Measurements from ENCODE around the gene YY1AP1.
"Not testable (repeated sequence)": the region's sequence is repeated elsewhere in the genome, so short reads cannot be mapped to it uniquely, and the experiment has no call there.

Gene YY1AP1

DNA sequence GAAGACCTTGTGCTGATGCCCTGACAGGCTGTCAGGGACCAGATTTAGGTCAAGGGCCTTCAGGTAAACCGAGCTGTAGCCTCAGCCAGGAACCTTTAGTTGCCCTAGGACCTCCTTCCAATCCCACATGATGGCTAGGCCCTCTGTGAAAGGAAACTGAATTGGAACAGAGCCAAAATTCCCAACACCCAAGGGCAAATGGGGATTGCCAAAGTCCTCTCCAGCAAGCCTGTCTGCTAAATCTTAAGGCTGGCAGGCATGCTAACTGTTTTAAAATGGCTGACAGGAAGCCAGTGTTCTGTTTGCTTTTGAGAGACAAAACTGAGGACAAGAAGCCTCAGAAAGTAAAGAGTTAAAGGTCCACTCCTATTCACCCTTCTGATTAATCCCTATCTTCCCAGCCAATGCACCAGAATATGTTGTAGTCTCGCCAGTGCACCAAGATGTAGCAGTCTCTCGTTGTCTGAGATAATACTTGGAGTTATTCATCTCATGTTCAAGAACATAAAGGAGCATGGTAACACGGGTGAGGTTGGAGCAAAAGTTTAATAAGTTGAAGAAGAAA is 43.5 kb downstream of the YY1AP1 start:
- H3K9me3 ChIP-seq (ENCODE audit: control insufficient read depth, low read depth, low read length): peaks cover 8% of the 10 kb centered on the region
- no peaks in the 10 kb centered on the region for H3K27me3 ChIP-seq (ENCODE audit: control insufficient read depth, insufficient read depth, low read length)
- H3K4me1 ChIP-seq (ENCODE audit: control insufficient read depth, low read depth, low read length): no peaks in the 10 kb centered on the region
- no peaks in the 10 kb centered on the region for H3K36me3 ChIP-seq (ENCODE audit: control insufficient read depth, low read depth, low read length)
- H3K9ac ChIP-seq (ENCODE audit: low read length): no peak overlapping the region
- no peak overlapping the region for H3K27ac ChIP-seq (ENCODE audit: low read length)
- no peak overlapping the region for H3K4me3 ChIP-seq (ENCODE audit: low read length)

DNA sequence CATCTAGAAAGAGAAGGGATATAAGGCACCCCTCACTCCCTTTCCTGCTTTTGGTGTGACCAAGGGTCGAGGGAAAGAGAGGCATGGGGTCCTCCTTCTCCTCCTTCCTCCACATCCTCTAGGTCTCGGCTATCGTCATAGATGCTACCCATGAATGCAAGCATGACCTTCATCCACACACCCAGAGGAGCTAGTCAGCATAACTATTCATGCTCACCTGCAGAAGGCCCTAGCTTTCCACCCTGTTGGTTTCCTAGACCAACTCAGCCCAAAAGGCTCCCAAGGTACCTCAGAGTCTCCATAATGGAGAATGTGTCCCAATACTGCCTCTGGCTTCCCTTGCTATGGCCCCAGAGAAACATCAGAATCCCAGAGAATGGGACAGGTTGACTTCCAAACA is 45.3 kb downstream of the YY1AP1 start:
- no peaks in the 10 kb centered on the region for H3K36me3 ChIP-seq (ENCODE audit: control insufficient read depth, low read depth, low read length)
- H3K27me3 ChIP-seq (ENCODE audit: control insufficient read depth, insufficient read depth, low read length): no peaks in the 10 kb centered on the region
- no peak overlapping the region for H3K27ac ChIP-seq (ENCODE audit: low read length)
- no peak overlapping the region for H3K4me3 ChIP-seq (ENCODE audit: low read length)
- no peak overlapping the region for H3K9ac ChIP-seq (ENCODE audit: low read length)
- H3K9me3 ChIP-seq (ENCODE audit: control insufficient read depth, low read depth, low read length): peaks cover 8% of the 10 kb centered on the region
- H3K4me1 ChIP-seq (ENCODE audit: control insufficient read depth, low read depth, low read length): no peaks in the 10 kb centered on the region

DNA sequence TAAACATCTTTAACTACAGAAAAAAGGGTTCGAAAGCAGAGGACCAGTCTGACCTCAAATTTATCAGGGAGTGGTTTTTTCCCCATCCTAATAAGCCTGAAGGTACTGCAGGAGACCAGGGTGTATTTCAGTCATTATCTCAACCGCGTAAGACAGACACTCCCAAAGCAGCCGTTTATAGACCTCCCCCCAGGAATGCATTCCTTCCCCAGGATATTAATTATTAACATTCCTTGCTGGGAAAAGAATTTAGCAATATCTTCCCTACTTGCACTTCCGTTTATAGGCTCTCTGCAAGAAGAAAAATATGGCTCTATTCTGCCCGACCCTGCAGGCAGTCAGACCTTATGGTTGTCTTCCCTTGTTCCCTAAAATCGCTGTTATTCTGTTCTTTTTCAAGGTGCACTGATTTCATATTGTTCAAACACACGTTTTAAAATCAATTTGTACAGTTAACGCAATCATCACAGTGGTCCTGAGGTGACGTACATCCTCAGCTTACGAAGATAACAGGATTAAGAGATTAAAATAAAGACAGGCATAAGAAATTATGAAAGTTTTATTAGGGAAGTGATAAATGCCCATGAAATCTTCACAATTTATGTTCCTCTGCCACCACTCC is 45.9 kb downstream of the YY1AP1 start:
- not testable (repeated sequence) for H3K9me3 ChIP-seq (ENCODE audit: control insufficient read depth, low read depth, low read length); H3K27ac ChIP-seq (ENCODE audit: low read length)

DNA sequence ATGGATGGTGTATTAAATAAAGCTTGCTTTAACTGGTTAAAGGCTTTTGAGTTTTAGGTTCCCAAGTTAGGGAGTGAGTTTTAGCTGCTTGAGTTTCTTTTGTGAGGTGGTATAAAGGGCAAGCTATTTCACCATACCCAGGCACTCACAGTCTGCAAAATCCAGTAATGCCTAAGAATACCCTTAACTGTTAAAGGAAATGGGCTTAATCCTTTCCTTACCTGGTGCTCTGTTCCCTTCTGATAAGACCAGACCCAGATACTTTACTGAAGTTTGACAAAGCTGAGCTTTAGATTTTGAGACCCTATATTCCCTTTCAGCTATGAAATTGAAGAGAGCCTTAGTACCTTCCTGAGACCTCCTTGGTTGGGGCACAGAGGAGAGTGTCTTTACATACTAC is 48.2 kb downstream of the YY1AP1 start:
- H3K36me3 ChIP-seq (ENCODE audit: control insufficient read depth, low read depth, low read length): no peaks in the 10 kb centered on the region
- H3K9me3 ChIP-seq (ENCODE audit: control insufficient read depth, low read depth, low read length): peaks cover 8% of the 10 kb centered on the region
- H3K9ac ChIP-seq (ENCODE audit: low read length): no peak overlapping the region
- no peak overlapping the region for H3K4me3 ChIP-seq (ENCODE audit: low read length)
- no peak overlapping the region for H3K27ac ChIP-seq (ENCODE audit: low read length)
- H3K27me3 ChIP-seq (ENCODE audit: control insufficient read depth, insufficient read depth, low read length): no peaks in the 10 kb centered on the region
- peaks cover 11% of the 10 kb centered on the region for H3K4me1 ChIP-seq (ENCODE audit: control insufficient read depth, low read depth, low read length)

More for the DNA sequence above, 45.9 kb downstream of the YY1AP1 start:
- H3K4me1 ChIP-seq (ENCODE audit: control insufficient read depth, low read depth, low read length); H3K27me3 ChIP-seq (ENCODE audit: control insufficient read depth, insufficient read depth, low read length); H3K9ac ChIP-seq (ENCODE audit: low read length); H3K36me3 ChIP-seq (ENCODE audit: control insufficient read depth, low read depth, low read length); H3K4me3 ChIP-seq (ENCODE audit: low read length): not testable (repeated sequence)

DNA sequence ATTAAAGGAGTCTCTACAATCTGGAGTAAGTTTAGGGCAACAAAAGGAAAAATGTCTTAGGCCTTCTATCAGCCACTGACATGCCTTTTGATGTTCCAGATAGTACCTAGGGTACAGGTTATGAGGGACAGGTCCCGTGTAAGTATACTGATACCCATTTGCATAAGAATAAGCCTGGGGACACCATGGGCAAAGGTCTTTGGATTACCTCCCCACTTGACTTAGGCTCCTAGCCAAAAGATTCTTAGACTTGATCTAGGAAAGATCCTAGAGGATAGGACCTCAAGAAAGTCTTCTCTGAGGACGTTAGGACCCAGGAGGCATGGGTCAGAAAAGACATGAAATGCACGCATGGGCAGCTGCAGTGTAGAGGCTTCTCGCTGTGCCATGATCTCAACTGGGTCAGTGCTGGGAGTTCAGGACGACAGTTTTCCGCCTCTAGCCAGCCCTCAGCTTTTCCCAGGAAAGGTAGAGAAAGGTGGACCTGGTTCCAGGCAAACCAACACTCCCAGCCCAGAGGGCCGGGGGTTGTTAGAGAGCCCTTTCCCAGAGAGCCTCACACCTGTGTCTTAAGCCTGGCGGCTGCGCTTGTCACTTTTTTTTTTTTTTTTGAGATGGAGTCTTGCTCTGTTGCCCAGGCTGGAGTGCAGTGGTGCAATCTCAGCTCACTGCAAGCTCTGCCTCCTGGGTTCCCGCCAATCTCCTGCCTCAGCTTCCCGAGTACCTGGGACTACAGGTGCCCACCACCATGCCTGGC is 52.0 kb downstream of the YY1AP1 start:
- no peaks in the 10 kb centered on the region for H3K27me3 ChIP-seq (ENCODE audit: control insufficient read depth, insufficient read depth, low read length)
- H3K4me3 ChIP-seq (ENCODE audit: low read length): no peak overlapping the region
- no peaks in the 10 kb centered on the region for H3K36me3 ChIP-seq (ENCODE audit: control insufficient read depth, low read depth, low read length)
- no peaks in the 10 kb centered on the region for H3K9me3 ChIP-seq (ENCODE audit: control insufficient read depth, low read depth, low read length)
- no peak overlapping the region for H3K9ac ChIP-seq (ENCODE audit: low read length)
- no peak overlapping the region for H3K27ac ChIP-seq (ENCODE audit: low read length)
- H3K4me1 ChIP-seq (ENCODE audit: control insufficient read depth, low read depth, low read length): peaks cover 11% of the 10 kb centered on the region

DNA sequence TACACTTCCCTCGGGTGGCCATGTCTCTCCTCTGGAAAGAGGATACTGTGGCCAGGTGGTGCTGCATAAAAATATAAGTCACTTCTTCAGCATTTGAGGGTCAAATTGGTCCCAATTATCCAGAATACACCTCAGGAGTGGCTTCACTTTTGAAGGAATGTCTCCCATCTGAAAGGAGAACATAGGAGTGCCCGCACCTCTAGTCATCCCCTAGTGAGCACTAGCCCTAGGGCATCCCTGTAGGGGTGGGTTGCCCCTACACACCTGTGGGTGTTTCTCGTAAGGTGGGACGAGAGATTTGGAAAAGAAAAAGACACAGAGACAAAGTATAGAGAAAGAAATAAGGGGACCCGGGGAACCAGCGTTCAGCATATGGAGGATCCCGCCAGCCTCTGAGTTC is 62.1 kb downstream of the YY1AP1 start:
- H3K4me1 ChIP-seq (ENCODE audit: control insufficient read depth, low read depth, low read length); H3K36me3 ChIP-seq (ENCODE audit: control insufficient read depth, low read depth, low read length); H3K9ac ChIP-seq (ENCODE audit: low read length); H3K27ac ChIP-seq (ENCODE audit: low read length); H3K4me3 ChIP-seq (ENCODE audit: low read length); H3K27me3 ChIP-seq (ENCODE audit: control insufficient read depth, insufficient read depth, low read length); H3K9me3 ChIP-seq (ENCODE audit: control insufficient read depth, low read depth, low read length): not testable (repeated sequence)

DNA sequence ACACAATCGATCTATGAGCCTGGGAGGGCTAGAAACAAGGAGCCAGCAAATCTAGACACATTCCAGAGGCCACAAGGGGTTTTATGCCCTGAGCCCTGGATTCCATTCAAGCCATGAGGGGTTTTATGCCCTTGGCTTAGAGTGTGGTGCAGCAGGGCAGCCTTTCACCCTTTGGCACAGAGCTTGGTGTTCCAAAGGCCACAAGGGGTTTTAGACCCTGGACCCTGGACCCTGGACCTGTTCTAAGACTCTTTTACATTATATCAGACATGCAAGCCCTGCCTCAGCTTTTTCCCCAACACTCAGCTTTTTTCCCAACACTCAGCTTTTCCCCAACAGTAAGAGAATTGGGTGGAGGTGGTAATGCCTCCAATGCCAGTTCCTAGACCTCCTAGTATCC is 65.2 kb downstream of the YY1AP1 start:
- H3K9ac ChIP-seq (ENCODE audit: low read length): no peak overlapping the region

DNA sequence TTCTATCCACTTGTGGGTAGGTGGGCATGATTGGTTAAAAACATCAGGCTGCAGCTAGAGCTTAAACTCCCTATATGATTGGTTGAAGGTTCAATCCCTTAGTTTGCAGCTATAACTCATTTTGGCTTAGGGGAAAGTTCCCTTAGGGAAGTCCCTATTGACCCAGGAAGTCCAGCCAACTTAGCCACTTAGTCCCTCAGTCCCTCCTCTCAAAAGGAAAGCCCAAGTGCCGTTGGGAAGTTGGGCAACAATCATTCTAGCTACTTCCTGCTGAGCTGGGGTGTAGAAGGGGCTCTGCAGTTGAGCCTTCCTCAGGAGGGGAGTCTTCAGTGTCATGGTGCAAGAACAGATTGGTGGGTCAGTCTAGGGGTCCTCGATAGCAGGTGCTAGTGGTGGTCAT is 66.4 kb downstream of the YY1AP1 start:
- Histone ChIP-seq H3K4me1 (ENCODE audit: control insufficient read depth, low read depth, low read length) (no peaks in the 10 kb centered on the region), H3K9ac (ENCODE audit: low read length) (no peak overlapping the region), H3K9me3 (ENCODE audit: control insufficient read depth, low read depth, low read length) (no peaks in the 10 kb centered on the region), H3K36me3 (ENCODE audit: control insufficient read depth, low read depth, low read length) (no peaks in the 10 kb centered on the region), H3K27ac (ENCODE audit: low read length) (no peak overlapping the region), H3K27me3 (ENCODE audit: control insufficient read depth, insufficient read depth, low read length) (no peaks in the 10 kb centered on the region), H3K4me3 (ENCODE audit: low read length) (no peak overlapping the region)

More for the DNA sequence above, 65.2 kb downstream of the YY1AP1 start:
- Histone ChIP-seq H3K27me3 (ENCODE audit: control insufficient read depth, insufficient read depth, low read length) (no peaks in the 10 kb centered on the region), H3K9me3 (ENCODE audit: control insufficient read depth, low read depth, low read length) (no peaks in the 10 kb centered on the region), H3K4me1 (ENCODE audit: control insufficient read depth, low read depth, low read length) (no peaks in the 10 kb centered on the region), H3K4me3 (ENCODE audit: low read length) (no peak overlapping the region), H3K27ac (ENCODE audit: low read length) (no peak overlapping the region), H3K36me3 (ENCODE audit: control insufficient read depth, low read depth, low read length) (no peaks in the 10 kb centered on the region)

DNA sequence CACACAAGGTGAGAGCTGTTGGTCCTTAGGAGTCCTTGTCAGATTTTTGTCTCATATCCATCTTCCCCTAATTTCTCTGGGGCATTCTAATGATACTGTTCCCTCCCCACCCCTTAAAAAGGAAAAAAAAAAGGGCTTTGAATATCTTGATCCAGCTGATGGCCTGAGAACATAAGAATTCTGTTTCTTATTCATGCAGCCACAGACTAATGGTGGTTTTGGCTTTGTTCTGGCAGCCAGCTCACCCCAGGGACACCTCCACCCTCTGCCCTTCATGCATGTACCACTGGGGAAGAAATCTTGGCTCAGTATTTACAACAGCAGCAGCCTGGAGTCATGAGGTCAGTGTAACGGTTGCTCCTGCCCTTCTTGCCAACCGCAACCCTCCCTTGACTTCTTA is 75.3 kb downstream of the YY1AP1 start:
- not testable (repeated sequence) for H3K4me1 ChIP-seq (ENCODE audit: control insufficient read depth, low read depth, low read length)

DNA sequence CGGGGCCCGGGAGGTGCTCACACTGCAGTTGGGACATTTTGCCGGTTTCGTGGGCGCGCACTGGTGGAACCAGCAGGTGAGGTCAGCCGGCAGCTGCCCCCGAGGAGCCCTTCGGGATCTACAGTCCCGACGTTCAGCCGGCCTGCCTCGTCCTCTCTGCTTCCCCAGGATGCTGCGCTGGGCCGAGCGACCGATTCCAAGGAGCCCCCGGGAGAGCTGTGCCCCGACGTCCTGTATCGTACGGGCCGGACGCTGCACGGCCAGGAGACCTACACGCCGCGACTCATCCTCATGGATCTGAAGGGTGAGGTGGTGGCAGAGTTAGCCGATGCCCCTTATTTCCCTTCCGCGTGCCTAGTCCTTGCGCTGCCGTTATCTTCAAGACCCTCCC is 78.3 kb downstream of the YY1AP1 start:
- H3K36me3 ChIP-seq (ENCODE audit: control insufficient read depth, low read depth, low read length): peaks cover 11% of the 10 kb centered on the region
- not testable (repeated sequence) for H3K27ac ChIP-seq (ENCODE audit: low read length); H3K9ac ChIP-seq (ENCODE audit: low read length); H3K27me3 ChIP-seq (ENCODE audit: control insufficient read depth, insufficient read depth, low read length); H3K9me3 ChIP-seq (ENCODE audit: control insufficient read depth, low read depth, low read length); H3K4me1 ChIP-seq (ENCODE audit: control insufficient read depth, low read depth, low read length)
- H3K4me3 ChIP-seq (ENCODE audit: low read length): peak overlapping the region; percentile 81

More for the DNA sequence above, 75.3 kb downstream of the YY1AP1 start:
- H3K9ac ChIP-seq (ENCODE audit: low read length); H3K9me3 ChIP-seq (ENCODE audit: control insufficient read depth, low read depth, low read length); H3K27me3 ChIP-seq (ENCODE audit: control insufficient read depth, insufficient read depth, low read length); H3K27ac ChIP-seq (ENCODE audit: low read length); H3K4me3 ChIP-seq (ENCODE audit: low read length): not testable (repeated sequence)
- H3K36me3 ChIP-seq (ENCODE audit: control insufficient read depth, low read depth, low read length): peaks cover 11% of the 10 kb centered on the region

DNA sequence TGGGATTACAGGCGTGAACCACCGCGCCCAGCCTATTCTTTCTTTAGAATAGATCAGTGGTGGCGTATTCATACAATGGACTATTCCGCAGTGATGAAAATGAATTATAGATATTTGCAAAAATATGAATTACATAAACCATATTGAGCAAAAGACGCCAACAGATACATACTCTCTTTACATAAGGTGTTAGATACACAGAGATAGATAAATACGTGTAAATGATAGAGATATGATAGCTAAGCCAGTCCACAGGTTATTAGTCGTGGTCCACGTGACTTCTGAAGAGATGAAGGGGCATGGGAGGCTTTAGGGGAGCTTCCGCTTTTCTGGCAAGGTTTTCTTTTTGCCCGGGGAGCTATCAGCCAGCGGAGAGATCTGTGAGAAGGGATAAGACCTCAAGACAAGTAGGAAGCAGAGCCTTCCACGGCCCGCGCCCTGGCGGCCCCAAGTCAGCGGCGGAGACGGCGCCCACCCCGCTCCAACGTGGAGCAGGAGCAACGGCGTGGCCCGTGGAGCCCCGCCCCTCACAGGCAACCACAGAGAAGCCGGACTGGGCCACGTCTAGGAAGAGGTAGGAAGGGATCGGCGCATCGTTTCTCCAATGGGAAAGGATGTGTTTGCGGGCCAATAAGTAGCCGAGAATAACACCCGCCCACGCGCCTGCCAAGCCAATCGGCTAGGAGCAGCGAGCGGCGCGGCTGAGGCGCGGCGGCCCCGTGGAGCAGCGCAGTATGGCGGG is 78.9 kb downstream of the YY1AP1 start, which contains the start of gene MSTO1:
Gene MSTO1 (plus strand): TSS at position 704 of the 742 bp plus-strand sequence. CDS start 31 bp downstream, at position 735.
- Histone ChIP-seq H3K27me3 (ENCODE audit: control insufficient read depth, insufficient read depth, low read length) (no peaks in the 10 kb centered on the region), H3K9me3 (ENCODE audit: control insufficient read depth, low read depth, low read length) (no peaks in the 10 kb centered on the region), H3K27ac (ENCODE audit: low read length) (peak within 1 kb of the TSS; percentile 55), H3K36me3 (ENCODE audit: control insufficient read depth, low read depth, low read length) (peaks cover 11% of the 10 kb centered on the region), H3K4me3 (ENCODE audit: low read length) (peak within 1 kb of the TSS; percentile 81), H3K9ac (ENCODE audit: low read length) (peak within 1 kb of the TSS; percentile 69), H3K4me1 (ENCODE audit: control insufficient read depth, low read depth, low read length) (no peaks in the 10 kb centered on the region)

All from iPS-18a (cell line).